Keratinocyte (primary cell): ENCODE measurements around the gene ZFP91.

Experiments used
- CTCF ChIP-seq, 3 experiments: IDR thresholded peaks in 1 of 3; conservative IDR thresholded peaks in 1 of 3; optimal IDR thresholded peaks in 1 of 3; 2 replicates in 2 of 3; 3 replicates in 1 of 3; pipeline versions ENCODE3 to v1.5.1; 2011; ENCODE audit warnings: low read length in 3 of 3, mild to moderate bottlenecking in 3 of 3, moderate library complexity in 2 of 3, control low read depth in 1 of 3, inconsistent platforms in 1 of 3; ENCODE audit not compliant: insufficient read depth in 2 of 3; ENCODE audit errors: extremely low read depth in 1 of 3
- EZH2 ChIP-seq: IDR thresholded peaks from one replicate; pipeline ENCODE4 v1.6.1; 2012; ENCODE audit warnings: inconsistent platforms, mild to moderate bottlenecking, low read length, moderate library complexity

- TF ChIP-seq EZH2 (no peak), CTCF (optimal IDR thresholded peaks at IDR 0.05 in 1 of 3, IDR thresholded peaks at IDR 0.05 in 1 of 3, conservative IDR thresholded peaks at IDR 0.05 in 1 of 3; ENCODE audit: extremely low read depth in 1 of 3, insufficient read depth in 2 of 3, low read length in 3 of 3) (no peak)
These were observed 73.9 kb downstream of the ZFP91 start for GRCh38 chr11:58652726-58653280.
